ENCODE results near the gene MCM3AP.
"Not testable (repeated sequence)": the region's sequence is repeated elsewhere in the genome, so short reads cannot be mapped to it uniquely, and the experiment has no call there.

The MCM3AP gene

DNA sequence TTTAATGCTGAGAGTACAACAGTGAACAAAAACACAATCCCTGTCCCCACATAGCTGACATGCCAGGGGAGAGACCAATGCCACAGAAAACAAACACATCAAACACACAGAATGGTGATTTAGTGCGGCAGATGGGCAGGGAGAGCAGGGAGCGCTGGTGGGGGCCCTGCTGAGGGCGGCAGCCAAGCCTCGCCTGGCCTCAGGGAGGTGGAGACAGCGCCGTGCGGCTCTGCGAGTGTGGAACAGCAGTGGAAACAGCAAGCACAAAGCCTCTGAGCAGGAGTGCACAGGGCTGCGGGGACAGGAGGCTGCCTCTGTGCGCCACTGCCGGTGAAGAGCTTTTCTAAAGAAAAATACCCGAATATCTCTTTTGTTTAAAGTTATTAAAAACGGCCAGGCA is 17.0 kb downstream of the MCM3AP start:
- no peak for DNase-seq

DNA sequence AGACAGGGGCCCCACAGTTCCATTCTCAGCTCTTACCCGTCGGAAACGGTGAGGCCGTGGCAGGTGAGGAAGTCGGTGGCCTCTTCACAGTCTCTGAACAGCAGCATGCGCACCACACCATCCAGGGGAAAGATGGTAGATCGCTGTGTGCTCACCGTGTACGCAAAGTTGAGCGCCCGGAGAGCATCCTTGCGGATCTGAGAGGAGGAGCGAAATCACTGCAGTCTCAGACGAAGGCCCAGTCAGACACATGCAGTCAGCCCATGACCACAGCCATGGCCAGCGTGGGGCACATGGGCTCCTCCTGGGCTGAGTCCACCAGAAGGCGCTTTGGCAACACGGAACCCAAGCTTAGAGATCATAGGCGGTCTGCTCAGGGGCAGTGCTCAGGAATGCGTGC is 18.5 kb downstream of the MCM3AP start:
- DNase-seq: no peak

DNA sequence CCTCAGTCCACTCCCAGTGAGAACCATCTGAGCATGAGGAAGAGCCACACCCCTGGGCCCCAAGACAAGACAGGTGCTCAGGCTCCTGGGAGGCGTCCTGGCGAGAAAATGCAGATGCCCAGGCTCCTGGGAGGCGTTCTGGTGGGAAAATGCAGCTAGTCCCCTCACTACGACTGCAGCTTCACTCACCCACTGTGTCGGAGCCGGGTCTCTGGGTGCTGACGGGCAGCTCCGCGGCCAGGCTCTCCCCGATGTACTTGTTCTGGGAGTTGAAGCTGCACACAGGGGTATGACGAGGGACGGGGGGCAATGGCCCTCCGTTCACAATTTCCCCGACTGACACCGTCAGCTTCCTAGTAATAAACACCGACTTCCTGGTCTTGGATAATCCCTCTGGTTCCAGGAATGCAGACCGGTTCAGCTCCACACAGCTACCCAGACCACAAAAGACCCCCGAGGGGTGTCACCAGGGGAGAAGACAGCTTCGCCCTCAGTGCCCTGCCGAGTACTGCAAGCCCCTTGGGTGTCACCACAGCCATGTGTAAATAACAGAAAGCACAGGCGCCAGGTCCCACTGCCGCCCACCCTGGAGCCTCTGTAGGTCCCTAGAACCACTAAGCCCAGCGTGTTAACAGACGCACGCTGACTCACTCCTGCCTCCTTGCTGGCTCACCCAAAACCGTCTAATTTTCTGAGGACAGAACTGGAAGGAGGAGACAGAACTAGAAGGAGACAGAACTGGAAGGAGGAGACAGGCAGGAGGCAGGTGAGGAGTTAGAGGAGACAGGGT is 19.5 kb downstream of the MCM3AP start:
- no peak for DNase-seq

DNA sequence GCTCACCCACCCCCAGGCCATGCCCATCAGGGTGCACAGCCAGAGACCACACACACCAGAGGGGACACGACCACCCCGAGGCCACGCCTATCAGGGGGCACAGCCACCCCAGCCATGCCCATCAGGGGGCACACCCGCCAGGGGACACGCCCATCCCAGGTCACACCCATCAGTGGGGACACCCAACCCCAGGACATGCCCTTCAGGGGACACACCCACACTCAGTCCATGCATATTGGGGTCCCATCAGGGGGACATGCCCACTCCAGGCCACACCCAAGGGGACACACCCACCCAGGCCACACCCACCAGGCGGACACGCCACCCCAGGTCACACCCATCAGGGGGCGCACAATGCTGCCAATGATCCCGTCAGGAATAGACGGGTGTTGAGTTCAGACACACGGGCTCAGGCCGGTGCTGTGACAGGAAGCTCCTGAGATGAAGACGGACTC is 20.7 kb downstream of the MCM3AP start:
- DNase-seq: no peak

DNA sequence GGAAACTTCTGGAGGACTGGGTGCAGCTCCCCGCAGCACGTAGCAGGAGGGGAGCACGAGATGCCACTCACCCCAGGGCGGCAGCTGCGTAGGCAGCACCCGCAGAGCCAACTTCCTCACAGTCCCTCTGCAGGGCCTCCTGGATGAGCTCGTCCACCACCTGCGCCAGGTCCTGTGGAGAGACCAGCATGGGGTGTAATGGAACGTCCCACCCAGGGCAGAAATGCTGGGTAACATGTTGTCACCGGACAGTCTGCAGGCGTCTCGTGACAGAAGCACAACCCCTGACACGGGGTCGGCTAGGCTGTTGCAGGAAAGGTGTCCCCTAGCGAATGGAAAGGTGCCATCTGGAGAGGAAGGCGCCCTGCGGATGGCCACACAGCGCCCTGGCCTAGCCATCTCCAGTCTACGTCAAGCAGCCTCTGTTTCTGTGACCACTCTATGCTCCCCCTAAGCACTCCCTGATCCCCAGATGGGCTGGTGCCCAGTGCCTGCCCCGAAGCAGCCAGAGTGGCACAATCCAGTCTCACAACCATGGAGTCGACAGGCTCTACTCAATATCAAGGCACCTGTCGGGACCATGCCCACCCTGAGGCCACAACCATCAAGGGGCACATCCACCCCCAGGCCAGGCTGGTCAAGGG is 21.2 kb downstream of the MCM3AP start:
- no peak for DNase-seq

DNA sequence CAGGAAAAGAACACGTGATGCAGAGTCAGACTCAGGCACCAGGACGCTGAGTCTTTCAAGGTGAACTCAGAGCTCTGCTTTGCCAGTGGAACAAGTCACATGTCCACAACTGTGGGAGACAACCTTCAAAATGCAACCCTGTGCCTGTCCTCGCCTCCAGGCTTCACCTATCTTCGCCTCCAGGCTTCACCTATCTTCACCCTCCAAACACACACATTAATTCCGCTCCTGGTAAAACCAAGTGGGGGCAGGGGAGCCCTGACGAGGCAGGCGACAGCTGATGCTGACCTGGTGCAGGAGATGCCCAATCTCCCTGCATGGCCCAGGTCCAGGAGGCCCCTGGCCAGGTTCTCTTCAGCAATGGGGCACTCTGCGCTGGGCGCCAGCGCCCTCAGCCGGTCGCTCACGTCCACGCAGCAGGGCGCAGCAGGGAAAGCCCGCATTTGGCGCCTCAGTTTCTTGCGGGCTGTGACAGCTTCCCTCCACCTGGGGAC is 28.9 kb downstream of the MCM3AP start:
- no peak for DNase-seq

DNA sequence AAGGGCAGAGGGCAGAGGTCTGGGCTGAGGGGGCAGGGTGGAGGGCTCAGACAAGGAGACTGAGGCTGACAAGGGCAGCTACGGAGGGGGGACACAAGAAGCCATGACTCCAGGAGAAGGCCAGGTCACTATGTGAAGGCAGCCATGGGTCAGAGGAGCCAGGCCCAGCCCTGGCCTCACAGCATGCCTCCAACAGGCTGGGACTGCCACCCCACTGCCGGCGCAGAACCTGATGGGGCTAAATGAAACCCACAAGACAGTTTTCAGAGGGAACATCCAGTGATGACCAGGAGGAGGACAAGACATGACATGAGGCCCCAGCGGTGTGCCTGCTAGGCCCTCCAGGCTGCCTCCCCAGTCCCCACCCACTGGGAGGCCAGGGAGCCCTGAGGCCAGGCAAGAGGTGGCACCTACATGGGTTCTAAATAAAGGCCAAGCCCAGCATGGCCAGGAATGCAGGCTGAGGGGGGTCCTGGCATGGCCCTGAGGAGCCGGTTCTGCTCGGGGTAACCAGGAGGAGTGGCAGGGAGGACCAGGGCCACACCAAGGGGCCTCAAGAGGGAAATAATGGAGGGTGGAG is 29.6 kb downstream of the MCM3AP start:
- DNase-seq: no peak

DNA sequence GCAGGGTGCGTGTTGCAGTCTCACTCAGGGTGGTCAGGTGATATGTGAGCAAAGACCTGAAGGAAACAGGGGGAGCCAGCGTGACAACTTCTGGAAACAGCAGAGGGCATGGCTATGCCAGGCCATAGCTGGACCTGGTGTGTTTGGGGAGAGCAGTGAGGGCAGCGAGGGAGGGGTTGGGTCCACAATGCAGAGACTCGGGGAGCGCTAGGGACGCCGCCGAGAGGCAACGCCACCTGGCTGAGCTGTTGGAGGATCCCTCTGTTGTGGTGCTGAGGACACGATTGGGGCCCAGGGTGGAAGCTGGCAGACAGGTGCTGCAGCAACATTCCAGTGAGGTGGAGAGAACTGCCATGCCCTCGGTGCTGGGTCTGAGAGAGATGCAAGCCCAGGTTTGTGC is 30.2 kb downstream of the MCM3AP start:
- no peak for DNase-seq

DNA sequence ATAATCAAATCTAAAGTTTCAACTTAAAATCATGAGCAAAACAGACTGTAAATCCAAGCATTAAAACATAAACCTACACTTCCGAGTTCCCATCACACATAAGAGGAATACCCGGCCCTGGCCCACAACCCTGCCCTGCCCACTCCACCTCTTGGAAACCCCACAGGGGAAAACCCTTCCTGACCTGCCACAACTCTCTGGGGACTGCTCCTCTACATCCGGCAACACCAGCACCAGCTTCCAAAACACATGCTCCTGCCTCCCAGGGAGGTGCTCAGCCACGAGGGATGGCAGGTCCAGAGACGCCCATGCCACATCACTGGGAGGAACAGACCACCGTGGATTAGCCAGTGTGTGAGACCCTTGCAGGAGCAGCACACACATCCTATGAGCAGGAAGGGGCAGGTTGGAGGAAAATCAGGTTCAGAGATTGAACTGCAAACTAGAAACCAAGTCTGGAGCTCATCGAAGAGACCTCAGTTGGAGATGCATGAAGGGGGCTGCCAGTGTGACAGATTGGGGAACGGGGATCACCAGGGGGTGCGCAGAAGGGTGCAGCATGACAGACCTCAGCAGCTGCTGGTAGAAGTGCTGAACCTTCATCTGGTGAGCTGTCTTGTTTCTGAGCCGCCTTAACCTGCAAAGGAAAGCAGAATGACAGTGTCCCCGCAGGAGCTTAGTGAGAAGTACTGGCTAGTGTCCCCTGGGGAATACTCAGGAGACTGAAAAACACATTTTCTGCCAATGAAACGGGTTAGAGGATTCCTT is 31.0 kb downstream of the MCM3AP start:
- DNase-seq: no peak

DNA sequence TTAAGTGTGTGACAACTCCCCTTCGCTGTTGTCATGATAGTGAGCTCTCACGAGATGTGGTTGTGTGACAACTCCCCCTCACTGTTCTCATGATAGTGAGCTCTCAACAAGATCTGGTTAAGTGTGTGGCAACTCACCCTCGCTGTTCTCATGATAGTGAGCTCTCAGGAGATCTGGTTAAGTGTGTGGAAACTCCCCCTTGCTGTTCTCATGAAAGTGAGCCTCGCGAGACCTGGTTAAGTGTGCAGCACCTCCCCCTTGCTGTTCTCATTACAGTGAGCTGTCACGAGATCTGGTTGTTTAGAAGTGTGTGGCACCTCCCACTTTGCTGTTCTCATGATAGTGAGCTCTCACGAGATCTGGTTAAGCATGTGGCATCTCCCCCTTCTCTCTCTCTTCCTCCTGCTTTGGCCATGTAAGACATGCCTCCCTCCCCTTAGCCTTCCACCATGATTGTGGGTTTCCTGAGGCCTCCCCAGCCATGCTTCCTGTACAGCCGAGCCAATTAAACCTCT is 31.7 kb downstream of the MCM3AP start:
- peak; percentile 20 for DNase-seq

DNA sequence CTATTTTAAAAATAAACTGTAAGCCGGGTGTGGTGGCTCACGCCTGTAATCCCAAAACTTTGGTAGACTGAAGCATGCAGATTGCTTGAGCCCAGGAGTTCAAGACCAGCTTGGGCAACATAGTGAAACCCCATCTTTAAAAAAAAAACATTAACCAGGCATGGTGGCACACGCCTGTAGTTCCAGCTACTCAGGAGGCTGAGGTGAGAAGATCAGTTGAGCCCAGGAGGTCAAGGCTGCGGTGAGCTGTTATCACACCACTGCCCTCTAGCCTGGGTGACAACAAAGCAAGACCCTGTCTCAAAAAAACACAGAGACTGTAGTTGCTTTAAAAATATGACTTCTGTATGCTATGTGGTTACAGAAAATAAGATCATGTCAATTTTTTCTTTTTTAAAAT is 32.6 kb downstream of the MCM3AP start:
- no peak for DNase-seq

DNA sequence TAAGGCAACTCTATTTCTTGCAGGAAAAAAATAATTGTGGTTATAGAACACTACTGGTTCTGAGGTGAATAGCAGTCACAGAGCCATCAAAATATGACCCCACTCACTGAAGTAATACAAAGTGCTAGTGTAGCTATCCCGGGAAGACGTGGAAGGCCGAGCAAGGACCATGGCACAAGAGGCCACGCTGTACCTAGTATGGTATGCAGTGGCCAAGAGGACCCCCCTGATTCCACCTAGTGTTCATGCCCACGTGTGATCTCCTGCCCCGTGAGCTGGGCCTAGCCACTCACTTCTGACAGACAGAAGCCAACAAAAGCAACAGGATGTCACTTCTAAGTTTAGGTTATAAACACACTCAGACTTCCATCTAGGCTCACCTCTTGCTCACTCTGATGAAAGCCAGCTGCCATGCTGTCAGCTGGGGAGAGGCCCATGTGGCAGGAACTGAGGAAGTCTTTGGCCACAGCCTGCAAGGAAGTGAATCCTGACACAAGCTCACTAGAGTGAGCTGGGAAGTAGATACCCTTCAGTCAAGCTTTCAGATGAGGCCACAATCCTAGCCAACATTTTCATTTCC is 35.2 kb downstream of the MCM3AP start:
- no peak for DNase-seq

DNA sequence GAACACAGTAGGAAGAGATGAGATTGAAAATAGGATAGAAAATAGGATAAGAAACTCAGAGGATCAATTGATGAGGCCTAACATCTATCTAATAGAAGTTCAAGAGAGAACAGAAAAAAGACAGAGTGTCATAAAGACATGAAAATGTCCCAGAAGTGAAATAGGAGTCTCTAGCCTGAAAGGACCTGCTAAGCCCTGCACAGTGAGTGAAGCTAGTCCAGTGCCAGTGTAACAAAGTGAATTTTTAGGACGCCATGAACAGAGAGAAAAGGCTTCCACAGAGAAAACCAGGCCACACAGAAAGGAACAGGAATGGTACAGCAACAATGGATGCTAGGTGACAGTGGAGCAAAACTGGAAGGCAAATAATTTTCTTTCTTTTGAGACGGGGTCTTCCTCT is 36.6 kb downstream of the MCM3AP start:
- DNase-seq: no peak

DNA sequence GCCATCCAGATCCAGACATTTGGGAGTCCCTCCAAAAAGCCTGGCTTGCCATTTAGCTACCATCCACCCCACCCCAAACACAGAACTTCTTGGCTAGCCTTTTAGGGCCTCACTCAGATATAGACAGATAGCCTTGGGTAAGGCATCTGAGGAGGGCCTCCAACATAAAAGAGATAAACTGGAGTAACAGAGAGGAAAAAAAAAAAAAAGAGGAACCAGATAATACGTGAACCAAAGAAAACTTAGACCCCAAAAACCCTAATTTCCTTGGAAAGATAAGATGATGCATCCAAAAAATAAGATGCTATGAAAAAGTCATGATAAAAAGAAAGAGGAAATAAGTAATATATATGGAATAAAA is 37.0 kb downstream of the MCM3AP start:
- no peak for DNase-seq

DNA sequence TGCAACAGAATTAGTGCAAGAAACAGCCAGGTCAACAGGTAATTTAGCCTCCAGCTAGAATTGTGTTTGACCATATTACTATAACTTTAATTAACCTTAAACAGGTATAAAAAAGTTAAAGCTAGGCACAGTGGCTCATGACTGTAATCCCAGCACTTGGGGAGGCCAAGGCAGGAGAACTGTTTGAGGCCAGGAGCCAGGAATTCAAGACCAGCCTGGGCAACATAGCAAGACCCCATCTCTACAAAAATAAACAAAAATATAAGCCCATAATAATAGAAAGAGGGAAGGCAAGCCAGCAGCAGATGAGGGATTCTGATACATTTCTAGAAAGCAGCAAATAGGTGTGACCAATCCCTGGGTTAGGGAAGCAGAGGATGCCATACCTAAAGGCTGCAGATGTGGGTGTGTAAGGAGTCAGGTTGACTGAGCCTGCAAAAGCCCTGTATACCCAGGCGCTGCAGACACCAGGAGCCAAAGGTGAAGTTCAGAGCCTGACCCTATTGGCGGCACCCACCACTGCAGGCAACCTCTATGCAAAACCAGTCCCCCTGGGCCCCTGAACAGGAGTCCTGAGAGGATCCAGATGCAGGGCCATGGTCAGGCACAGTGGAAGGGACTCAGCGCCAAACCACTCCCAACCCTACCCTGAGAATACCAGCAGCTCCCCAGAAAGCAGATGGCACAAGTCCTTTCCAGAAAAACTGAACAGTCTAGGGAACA is 37.6 kb downstream of the MCM3AP start:
- no peak for DNase-seq

DNA sequence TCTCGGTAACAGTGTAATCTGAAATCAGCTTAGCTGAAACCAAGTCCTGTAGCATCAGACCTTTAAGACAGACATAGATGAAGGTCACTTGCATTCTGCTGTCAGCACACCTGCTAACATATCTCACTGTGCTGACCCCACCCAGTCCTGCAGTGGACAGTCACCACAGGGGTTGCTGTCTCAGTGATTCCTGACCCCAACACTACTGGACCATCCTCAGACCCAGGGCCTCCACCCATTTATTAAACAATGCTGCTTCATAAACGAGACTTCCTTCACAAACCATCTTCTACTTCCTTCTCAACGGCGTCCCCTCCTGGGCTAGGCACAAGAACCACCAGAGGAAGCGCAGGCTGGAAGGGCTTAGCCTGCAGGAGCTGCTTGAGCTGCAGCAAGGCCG is 39.1 kb downstream of the MCM3AP start:
- DNase-seq: no peak

DNA sequence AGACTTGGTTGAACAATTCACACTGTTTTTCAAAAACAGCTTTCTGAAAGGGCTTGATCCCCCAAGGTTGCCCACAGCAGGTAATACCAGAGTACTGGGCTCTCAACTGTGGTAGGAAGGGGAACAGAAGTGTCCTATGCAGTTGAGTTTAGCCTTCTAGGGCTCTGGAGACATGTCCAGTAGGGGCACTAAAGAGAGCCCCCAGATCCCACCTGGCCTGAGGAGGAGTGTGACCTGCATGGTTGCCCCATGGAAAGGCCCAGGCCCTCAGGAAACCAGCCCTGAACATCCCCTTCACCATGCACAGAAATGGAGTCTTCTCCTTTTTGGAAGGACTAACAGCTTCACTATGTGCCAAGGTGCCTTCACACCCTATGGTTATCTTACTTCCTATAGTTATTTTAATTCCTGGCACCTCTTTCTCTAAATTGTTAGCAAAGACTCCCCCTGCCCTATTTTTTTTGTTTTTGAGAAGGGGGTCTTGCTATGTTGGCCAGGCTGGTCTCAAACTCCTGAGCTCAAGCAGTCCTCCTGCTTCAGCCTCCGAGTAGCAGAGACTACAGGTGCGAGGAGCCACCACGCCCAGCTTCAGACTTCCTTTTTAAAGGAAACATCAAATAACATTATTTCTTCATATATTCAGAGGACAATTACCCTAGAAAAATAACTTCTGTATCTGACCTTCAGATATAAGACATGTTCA is 40.0 kb downstream of the MCM3AP start:
- DNase-seq: no peak

DNA sequence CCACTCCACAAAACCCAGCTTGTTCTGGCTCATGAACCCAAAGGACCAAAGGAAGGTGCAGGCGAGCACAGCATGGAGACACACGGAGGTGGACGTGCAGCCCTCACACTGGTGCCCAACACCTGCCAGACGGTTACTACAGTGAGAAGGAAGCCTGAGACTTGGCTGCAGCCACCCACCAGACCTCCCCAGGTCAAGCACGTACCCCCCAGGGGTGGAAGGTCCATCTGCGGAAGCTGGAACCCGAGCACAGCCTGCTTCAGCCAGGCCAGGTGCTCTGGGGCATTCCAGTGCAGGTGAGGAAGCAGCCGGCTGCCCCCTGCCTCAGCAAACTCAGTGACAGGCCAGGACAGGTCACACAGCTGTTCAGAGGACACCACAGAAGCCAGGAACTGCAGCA is 40.8 kb downstream of the MCM3AP start:
- no peak for DNase-seq

DNA sequence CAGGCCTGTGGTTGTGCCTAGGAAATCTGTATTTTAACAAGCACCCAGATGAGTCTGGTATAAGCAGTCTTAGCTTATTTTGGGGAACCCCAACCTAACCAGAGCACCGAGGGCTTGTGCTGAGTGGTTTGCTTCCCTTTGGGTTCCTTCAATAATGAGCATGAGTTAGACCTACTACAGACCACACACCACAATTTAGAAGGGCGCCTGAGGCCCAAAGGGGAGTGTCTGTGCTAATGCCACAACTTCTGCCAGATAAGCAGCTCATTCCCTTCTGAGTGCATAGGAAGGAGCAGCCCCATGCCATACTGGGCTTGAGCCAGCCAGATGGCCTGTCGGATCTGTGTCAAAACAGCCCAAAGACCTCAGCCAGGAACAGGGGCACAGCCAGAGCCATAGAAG is 41.5 kb downstream of the MCM3AP start:
- DNase-seq: no peak

DNA sequence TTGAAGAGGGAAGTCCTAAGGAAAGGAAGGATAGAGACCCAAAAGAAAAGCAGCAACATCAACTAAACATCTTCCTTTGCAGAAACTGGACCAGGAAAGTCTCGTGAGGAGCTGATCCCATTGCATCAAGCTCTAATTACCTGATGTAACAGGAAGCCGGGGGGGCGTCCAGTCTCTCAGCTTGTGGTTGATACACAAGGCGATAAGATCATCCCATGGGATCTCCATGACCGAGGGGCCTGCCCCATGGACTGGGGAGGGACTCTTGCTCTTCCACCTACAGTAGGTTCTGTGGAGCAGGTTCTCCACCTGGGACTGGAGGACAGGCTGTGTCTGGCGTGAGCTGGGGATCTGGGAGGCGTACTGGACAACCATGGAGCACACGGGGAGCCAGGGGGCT is 42.1 kb downstream of the MCM3AP start:
- DNase-seq: no peak

DNA sequence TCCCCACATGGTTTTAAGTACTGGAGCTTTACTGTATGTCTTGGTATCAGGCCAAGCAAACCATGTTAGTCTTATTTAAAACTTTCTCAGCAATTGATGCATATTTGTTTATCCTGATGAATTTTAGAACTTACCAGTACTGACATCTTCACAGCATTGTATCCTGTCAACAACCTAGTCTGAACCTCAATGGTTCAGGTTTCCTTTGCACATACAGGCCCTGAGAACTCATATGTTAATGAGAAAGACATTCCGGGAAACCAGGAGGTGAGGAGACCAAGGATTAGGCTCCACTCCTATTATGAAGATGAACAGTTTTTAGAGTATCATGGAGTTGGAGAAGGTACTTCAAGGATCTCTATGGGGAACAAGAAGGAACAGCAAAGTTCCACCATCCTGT is 43.8 kb downstream of the MCM3AP start:
- not testable (repeated sequence) for DNase-seq
